GM18511 (cell line): ENCODE data around the gene DMD.
"Not testable (repeated sequence)": the region's sequence is repeated elsewhere in the genome, so short reads cannot be mapped to it uniquely, and the experiment has no call there.

Experiments used
- ATAC-seq: cut with Tn5 transposase; IDR thresholded peaks from one replicate; pipeline ENCODE4 v1.9.1; 2021; ENCODE audit warnings: mild to moderate bottlenecking, moderate library complexity; ENCODE audit not compliant: unreplicated experiment

The DMD gene

GRCh38 chrX:32289356-32289755 is 922.0 kb downstream of the DMD start:
- ATAC-seq, result no peak

DNA sequence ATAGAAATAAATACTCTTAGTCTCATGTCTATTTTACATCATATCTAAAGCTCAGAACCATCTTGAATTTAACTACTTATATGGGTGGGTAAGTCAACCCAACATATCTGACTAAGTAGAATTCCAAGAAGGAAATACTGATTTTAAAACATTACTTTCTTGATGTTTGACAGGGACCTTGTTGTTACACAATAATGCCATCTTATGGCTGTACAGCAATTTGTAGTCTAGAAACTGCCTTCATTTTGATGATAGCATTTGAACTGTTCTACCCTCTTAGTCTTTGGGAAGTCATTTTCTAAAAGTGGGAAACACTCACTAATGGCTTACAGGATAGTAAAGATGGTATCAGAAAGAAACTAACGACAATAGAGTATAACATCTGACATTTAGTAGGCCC is 929.5 kb downstream of the DMD start:
- no peak for ATAC-seq

- ATAC-seq, result no peak
Observed at GRCh38 chrX:32280921-32281320, 930.4 kb downstream of the DMD start.

- no peak for ATAC-seq
Observed at GRCh38 chrX:32280489-32280888, 930.9 kb downstream of the DMD start.

DNA sequence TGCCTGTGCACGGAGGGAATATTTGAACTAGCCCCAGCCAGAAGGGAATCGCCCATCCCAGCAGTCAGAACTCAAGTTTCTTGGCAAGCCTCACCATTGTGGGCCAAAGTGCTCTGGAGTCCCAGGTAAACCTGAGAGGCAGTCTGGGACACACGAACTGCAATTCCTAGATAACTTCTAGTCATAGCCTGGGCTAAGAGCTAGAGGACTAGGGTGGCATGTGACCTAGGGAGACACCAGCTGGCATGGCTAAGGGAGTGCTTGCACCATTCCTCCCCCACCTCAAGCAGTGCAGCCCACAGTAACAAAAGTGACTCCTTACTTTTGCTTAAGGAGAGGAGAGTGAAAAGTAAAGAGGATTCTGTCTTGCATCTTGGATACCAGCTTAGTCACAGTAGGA is 935.2 kb downstream of the DMD start:
- ATAC-seq, result no peak

- ATAC-seq, result no peak
Observed at GRCh38 chrX:32269866-32270265, 941.5 kb downstream of the DMD start.

- no peak for ATAC-seq
Observed at GRCh38 chrX:32268207-32268606, 943.1 kb downstream of the DMD start.

DNA sequence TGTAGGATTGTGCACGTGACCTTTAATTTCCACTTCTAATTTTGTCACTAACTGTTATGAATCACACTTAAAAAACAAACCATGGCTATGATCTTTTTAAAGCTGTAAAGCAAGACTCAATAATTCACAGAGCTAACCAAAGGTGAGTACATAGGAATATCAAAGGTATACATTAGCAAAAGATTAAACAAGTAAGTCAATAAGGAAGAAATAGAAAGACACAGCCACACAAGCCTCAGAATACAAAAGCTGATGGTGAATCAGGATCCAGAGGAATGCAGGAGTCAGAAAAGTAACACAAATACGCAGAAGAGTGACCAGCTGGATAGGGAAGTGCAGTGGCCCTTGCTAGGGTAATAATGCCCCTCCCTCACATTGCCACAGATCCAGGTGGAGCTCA is 943.6 kb downstream of the DMD start:
- no peak for ATAC-seq

DNA sequence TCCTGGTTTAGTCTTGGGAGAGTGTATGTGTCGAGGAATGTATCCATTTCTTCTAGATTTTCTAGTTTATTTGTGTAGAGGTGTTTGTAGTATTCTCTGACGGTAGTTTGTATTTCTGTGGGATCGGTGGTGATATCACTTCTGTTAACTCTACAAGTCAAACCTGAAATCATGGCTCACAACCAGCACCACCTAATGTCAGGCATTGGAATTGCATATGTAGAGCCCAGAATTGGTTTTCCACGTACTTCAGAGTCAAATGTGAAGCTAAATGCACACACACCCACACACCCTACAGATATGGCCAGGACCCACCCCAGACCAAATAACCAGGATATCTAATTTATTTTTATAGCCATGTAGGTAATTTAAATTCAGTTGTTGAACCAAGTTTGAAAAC is 964.7 kb downstream of the DMD start:
- not testable (repeated sequence) for ATAC-seq

DNA sequence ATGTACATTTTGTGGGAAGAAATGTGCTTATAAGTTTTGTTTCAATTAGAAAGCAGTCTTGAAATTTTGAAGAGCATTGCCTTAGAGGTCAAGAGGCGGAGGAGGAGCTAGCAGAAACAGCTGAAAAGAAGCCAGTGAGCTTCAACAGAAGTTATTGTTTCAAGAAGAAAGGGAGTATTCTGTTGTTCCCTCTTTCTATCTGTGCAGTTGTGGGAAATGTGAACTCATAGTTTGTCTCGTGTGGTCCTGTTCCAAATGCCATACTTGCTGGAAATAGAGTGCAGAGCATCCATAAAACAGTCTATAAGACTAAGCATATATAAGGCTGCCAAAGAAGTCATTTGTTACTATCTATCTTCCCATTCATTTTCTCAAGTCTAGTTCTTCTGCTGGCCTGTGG is 1015.7 kb downstream of the DMD start:
- ATAC-seq, result no peak

- ATAC-seq, result no peak
Observed at GRCh38 chrX:32191316-32191715, 1020.0 kb downstream of the DMD start.

GRCh38 chrX:32185160-32185559 is 1026.2 kb downstream of the DMD start:
- no peak for ATAC-seq

GRCh38 chrX:32183066-32183465 is 1028.3 kb downstream of the DMD start:
- no peak for ATAC-seq

- ATAC-seq, result no peak
Observed at GRCh38 chrX:32176510-32176909, 1034.8 kb downstream of the DMD start.

- ATAC-seq, result no peak
Observed at GRCh38 chrX:32170481-32170880, 1040.9 kb downstream of the DMD start.

DNA sequence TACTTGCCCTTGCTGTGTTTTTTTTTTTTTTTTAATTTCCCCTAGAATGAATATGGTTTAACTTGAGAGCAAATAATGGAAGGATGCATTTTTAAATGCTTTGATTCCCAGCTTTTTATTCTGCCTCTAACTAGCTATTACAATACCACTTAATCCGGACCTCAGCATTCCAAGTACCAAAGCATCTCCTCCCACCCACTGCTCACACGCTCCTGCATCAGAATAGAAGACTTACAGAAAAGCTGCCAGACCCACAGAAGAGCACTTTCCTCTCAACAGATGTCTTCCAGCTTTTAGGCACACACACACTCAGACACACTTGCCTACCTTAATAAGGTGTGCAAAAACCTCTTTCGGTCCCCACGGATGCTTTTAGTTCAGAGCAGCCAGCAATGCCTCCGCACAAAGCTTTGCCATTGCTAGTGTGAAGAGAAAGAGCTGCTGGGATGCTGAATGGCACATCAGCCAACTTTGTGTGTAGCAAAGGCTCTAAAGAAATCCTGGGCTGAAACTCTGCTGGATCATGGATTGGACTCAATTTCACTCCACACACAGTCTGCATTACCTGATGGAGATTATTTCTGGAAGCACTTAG is 1056.2 kb downstream of the DMD start:
- ATAC-seq, result no peak

DNA sequence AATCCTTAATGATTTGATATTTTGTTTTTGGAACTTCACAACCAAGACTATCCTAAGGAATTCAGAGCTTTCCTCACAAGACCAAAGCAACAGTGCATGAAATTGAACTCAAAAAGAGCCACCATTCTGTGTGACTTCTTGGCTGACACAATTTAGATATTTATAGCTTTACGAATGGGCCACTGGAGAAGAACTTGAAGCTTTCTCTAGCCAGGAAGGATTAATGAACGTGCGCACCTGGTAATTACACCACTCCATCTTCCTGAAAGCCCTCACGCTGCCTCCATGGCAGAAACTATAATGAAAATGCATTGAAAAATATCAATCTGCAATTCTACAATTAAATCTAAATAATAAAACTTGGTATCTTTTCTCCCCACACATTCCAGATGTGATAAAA is 1057.8 kb downstream of the DMD start:
- ATAC-seq, result no peak

GRCh38 chrX:32150141-32150540 is 1061.2 kb downstream of the DMD start:
- ATAC-seq, result no peak

GRCh38 chrX:32141841-32142240 is 1069.5 kb downstream of the DMD start:
- ATAC-seq, result no peak

- ATAC-seq, result no peak
Observed at GRCh38 chrX:32139476-32139875, 1071.9 kb downstream of the DMD start.

- no peak for ATAC-seq
Observed at GRCh38 chrX:32137525-32137924, 1073.8 kb downstream of the DMD start.

DNA sequence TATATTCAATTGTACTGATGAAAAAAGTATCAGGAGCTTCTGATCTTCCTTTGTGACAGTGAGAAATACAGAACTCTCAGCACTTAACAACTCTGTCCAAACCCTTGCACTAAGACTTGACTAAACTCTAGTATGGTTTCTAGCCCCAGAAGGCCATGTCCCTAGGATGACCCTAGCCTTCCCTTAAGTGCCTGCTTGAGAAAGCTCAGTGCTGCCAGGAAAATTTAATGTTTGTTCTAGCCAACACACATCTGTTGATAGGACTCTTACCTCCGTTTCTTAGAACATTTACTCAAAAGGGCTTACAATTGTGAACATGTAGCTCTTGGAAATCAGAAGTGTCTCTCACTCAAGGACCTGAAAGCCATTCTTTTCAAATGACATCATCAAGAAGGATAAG is 1084.4 kb downstream of the DMD start:
- no peak for ATAC-seq

DNA sequence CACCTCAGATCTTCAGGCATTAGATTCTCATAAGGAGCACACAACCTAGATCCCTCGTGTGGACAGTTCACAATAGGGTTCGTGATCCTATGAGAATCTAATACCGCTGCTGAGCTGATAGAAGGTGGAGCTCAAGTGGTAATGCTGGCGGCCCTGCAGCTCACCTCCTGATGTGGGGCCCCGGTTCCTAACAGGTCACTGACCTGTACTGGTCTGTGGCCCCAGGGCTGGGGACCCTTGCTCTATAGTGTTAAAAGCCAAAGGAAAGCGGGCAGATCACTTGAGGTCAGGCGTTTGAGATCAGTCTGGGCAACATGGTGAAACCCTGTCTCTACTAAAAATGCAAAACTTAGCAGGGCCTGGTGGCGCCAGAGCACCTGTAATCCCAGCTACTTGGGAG is 1092.5 kb downstream of the DMD start:
- ATAC-seq, result no peak

- ATAC-seq, result no peak
Observed at GRCh38 chrX:32116047-32116446, 1095.3 kb downstream of the DMD start.
